ENCODE data around the gene PON2. TPM values are rescaled to one million over a fixed set of nuclear protein-coding genes. Genes with fewer than 3 reads are reported as not detected.

Gene PON2
- total RNA-seq, 1 experiment from 2014 or later = 44.0 TPM

DNA sequence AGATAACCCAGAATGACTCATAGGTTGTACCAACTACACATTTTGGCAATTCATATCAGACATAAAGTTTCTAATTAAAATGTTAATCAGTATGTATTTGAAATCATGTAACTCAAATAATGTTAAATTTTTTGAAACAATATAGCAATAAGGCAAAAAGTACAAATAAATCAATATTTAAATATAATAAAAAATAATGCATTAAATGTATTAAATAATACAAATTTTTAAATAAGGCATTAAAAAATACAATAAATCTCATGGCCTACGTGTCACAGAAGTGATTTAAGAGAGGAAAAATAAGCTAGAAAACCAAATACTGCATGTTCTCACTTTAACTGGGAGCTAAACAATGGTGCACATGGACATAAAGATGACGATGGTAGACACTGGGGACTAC is 9.1 kb downstream of the PON2 start:
- Histone ChIP-seq H3K27me3 (ENCODE audit: insufficient read depth, low read length) (no peaks in the 10 kb centered on the region), H3K4me2 (ENCODE audit: low read length) (no peak overlapping the region), H3K4me1 (ENCODE audit: control insufficient read depth in 1 of 2, insufficient read depth in 2 of 2, low read length in 2 of 2) (peaks cover 4 to 5% of the 10 kb centered on the region in 2 experiments; a peak in 2 of 4 replicates), H3K27ac (ENCODE audit: low read depth, low read length) (no peak overlapping the region), H4K20me1 (ENCODE audit: insufficient read depth) (no peaks in the 10 kb centered on the region), H3K4me3 (replicated peaks in 1 of 2; ENCODE audit: low read depth in 1 of 2, low read length in 2 of 2) (no peak overlapping the region), H3K9me3 (ENCODE audit: control insufficient read depth in 1 of 2, insufficient read depth in 1 of 2, low read depth in 1 of 2, low read length in 2 of 2) (no peaks in the 10 kb centered on the region), H3K9ac (ENCODE audit: low read length) (no peak overlapping the region), H3K9me2 (ENCODE audit: insufficient read depth) (no peaks in the 10 kb centered on the region), H3K79me2 (ENCODE audit: insufficient read depth, low read length) (peaks cover 4% of the 10 kb centered on the region; the same call in 1 of the 2 replicates), H2AFZ (ENCODE audit: low read depth, low read length, poor library complexity, severe bottlenecking) (no peak overlapping the region), H3K36me3 (ENCODE audit: control insufficient read depth in 1 of 2, insufficient read depth in 2 of 2, low read length in 2 of 2) (no peaks in the 10 kb centered on the region)
- RAD21 ChIA-PET (ENCODE audit: low non-redundant PET in 1 of 2, low total read pairs in 2 of 2, uncharacterized antibody in 2 of 2, unreplicated experiment in 2 of 2) = no interaction called here
- CTCF ChIA-PET = no interaction called here
- intact Hi-C loops (cut with micrococcal nuclease) = no loop called here
- BruUV-seq (replicated peaks) = no TSS peak
- DNase-seq (ENCODE audit: low read depth, low spot score) (no peak), ATAC-seq (no peak)
- TF ChIP-seq EZH2phosphoT487 (IDR thresholded peaks at IDR 0.05; ENCODE audit: borderline replicate concordance) (no peak), POLR2A (IDR thresholded peaks at IDR 0.05; ENCODE audit: borderline replicate concordance, extremely low read depth, insufficient read depth, insufficient read length) (no peak), POLR2AphosphoS5 (IDR thresholded peaks at IDR 0.05; ENCODE audit: low read depth, low read length) (no peak), ZFX (IDR thresholded peaks at IDR 0.05) (no peak), TCF7L2 (IDR thresholded peaks at IDR 0.05; ENCODE audit: borderline replicate concordance, extremely low read depth, insufficient read depth, insufficient read length) (no peak), ZNF274 (IDR thresholded peaks at IDR 0.05; ENCODE audit: low read depth, low read length) (no peak), SP1 (IDR thresholded peaks at IDR 0.05; ENCODE audit: low read depth) (no peak), JUND (IDR thresholded peaks at IDR 0.05) (no peak), SRF (IDR thresholded peaks at IDR 0.05; ENCODE audit: low read depth) (no peak), YY1 (IDR thresholded peaks at IDR 0.05; ENCODE audit: extremely low read depth, insufficient replicate concordance, low read depth, low read length) (no peak), EZH2 (IDR thresholded peaks at IDR 0.05) (no peak), FOSL1 (IDR thresholded peaks at IDR 0.05; ENCODE audit: low read depth) (no peak), EGR1 (IDR thresholded peaks at IDR 0.05; ENCODE audit: low read depth) (no peak), RAD21 (IDR thresholded peaks at IDR 0.05; ENCODE audit: low read depth) (no peak), ELF1 (IDR thresholded peaks at IDR 0.05; ENCODE audit: borderline replicate concordance, low read depth) (no peak)
- TF ChIP-seq, protein P1, sequence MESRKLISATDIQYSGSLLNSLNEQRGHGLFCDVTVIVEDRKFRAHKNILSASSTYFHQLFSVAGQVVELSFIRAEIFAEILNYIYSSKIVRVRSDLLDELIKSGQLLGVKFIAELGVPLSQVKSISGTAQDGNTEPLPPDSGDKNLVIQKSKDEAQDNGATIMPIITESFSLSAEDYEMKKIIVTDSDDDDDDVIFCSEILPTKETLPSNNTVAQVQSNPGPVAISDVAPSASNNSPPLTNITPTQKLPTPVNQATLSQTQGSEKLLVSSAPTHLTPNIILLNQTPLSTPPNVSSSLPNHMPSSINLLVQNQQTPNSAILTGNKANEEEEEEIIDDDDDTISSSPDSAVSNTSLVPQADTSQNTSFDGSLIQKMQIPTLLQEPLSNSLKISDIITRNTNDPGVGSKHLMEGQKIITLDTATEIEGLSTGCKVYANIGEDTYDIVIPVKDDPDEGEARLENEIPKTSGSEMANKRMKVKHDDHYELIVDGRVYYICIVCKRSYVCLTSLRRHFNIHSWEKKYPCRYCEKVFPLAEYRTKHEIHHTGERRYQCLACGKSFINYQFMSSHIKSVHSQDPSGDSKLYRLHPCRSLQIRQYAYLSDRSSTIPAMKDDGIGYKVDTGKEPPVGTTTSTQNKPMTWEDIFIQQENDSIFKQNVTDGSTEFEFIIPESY (IDR thresholded peaks at IDR 0.05; ENCODE audit: extremely low read depth, insufficient replicate concordance, low read length) = no peak
- TF ChIP-seq, protein P2, sequence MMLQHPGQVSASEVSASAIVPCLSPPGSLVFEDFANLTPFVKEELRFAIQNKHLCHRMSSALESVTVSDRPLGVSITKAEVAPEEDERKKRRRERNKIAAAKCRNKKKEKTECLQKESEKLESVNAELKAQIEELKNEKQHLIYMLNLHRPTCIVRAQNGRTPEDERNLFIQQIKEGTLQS (IDR thresholded peaks at IDR 0.05) = no peak
- POLR2A ChIA-PET = no interaction called here

Data from HCT116 (cell line).